Measurements from ENCODE around the gene RGPD8. TPM values are rescaled to one million over a fixed set of nuclear protein-coding genes. Genes with fewer than 3 reads are reported as not detected.

The RGPD8 gene
- polyA plus RNA-seq, 1 donor from 2014 or later, result 6.8 TPM

DNA sequence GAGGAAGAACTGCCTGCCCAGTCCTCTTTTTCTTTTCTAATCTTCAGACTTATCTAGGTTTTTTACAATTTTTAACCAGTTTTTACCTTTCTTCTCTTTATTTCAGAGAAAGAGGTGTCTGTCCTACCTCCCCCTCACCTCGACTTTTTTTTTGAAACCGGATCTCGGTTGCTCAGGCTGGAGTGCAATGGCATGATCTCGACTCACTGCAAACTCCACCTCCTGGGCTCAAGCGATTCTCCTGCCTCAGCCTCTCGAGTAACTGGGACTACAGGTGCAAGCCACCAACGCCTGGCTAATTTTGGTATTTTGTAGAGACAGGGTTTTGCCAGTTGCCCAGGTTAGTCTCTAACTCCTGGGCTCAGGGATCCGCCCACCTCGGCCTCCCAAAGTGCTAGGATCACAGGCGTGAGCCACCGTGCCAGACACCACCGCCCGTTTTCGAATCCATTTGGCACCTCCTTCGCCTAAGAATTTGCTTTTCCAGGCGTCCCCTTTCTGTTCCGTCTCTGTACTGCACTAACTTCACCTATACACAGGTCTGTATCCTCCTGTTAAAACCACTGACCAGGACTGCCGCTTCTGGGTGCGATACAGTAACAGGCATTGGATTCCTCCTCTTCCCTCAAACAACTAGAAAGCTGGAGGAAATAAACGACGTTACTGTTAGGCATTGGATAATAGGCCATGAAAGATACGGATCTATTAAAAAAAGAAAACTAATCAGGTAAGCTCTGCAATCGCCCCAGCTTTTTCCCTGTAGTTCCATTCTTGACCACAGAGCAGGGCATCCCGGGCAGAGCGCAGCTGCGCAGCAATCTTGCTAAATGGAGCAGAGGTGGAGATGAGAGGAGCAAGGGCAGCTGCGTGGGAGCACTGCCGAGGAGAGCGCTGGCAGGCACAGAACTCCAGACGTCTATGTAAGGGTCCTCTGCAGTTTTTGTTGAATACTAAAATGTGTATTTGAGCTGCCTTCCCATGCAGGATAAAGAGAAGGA lies 88.1 kb downstream of the RGPD8 start:
- no peaks in the 10 kb centered on the region for H3F3A ChIP-seq (ENCODE audit: insufficient read depth, low read length, poor library complexity, severe bottlenecking)
- no peaks in the 10 kb centered on the region for H3K27me3 ChIP-seq (ENCODE audit: insufficient read depth, low read depth, low read length)
- no peaks in the 10 kb centered on the region for H3K36me3 ChIP-seq (ENCODE audit: insufficient read depth, low read length)

DNA sequence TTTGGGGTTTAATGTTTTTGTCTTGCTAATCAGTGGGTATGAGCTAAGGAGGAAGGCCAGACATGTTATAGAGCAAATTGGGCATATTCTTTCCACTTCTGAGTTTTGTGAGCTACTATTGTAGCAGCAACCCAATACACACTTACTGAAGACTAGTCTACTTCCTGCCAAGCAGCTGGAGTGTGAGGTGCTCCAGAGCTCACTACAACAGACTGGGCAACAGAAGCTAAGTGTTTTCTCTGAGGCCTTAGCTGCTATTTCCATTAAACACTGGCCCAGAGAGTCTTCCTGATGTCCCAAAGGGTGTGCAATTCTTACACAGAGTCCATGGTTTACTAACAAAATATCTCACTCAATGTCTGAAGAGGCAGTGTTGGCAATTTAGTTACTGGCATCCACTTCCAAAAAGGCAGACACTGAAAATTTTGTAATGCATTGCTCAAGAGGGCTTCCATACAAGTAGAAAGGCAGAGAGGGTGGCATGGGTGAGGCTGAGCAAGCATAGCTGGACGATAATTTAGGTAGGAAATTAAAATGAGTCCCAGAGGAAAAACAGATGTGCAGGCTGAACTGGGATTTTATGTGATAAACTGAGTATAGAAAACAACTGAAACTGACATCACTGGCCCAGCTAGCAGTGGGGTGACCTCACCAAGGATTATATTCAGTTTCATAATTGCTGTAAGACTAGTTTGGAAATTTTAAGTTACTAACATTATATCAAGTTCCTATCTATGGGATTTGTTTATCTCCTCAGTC lies 89.4 kb downstream of the RGPD8 start:
- Histone ChIP-seq H3K27ac (ENCODE audit: low read length) (no peak overlapping the region), H3K27me3 (ENCODE audit: insufficient read depth, low read depth, low read length) (no peaks in the 10 kb centered on the region), H3K9me3 (ENCODE audit: low read length) (no peaks in the 10 kb centered on the region), H3K36me3 (ENCODE audit: insufficient read depth, low read length) (no peaks in the 10 kb centered on the region), H2AFZ (ENCODE audit: low read depth, low read length) (no peak overlapping the region), H3K9me2 (ENCODE audit: insufficient read depth, low read length) (no peaks in the 10 kb centered on the region), H3K79me2 (replicated peaks; ENCODE audit: insufficient read depth, low read length) (no peaks in the 10 kb centered on the region), H3K4me2 (ENCODE audit: low read length) (no peak overlapping the region), H3K4me3 (ENCODE audit: low read length) (no peak overlapping the region), H3K9ac (ENCODE audit: low read length) (no peak overlapping the region), H4K20me1 (ENCODE audit: insufficient read depth) (no peaks in the 10 kb centered on the region), H3F3A (ENCODE audit: insufficient read depth, low read length, poor library complexity, severe bottlenecking) (no peaks in the 10 kb centered on the region)
- TF ChIP-seq SMC3 (conservative IDR thresholded peaks at IDR 0.05; ENCODE audit: poor library complexity) (no peak), EP300 (conservative IDR thresholded peaks at IDR 0.05; ENCODE audit: poor library complexity, severe bottlenecking) (no peak), TAF1 (IDR thresholded peaks at IDR 0.05; ENCODE audit: low read depth) (no peak), RAD21 (conservative IDR thresholded peaks at IDR 0.05) (no peak), EZH2 (IDR thresholded peaks at IDR 0.05; ENCODE audit: borderline replicate concordance, insufficient read depth, low read length, poor library complexity, severe bottlenecking) (no peak), POLR2AphosphoS5 (IDR thresholded peaks at IDR 0.05) (no peak), MXI1 (conservative IDR thresholded peaks at IDR 0.05; ENCODE audit: poor library complexity, severe bottlenecking) (no peak)
- TF ChIP-seq, protein P1, sequence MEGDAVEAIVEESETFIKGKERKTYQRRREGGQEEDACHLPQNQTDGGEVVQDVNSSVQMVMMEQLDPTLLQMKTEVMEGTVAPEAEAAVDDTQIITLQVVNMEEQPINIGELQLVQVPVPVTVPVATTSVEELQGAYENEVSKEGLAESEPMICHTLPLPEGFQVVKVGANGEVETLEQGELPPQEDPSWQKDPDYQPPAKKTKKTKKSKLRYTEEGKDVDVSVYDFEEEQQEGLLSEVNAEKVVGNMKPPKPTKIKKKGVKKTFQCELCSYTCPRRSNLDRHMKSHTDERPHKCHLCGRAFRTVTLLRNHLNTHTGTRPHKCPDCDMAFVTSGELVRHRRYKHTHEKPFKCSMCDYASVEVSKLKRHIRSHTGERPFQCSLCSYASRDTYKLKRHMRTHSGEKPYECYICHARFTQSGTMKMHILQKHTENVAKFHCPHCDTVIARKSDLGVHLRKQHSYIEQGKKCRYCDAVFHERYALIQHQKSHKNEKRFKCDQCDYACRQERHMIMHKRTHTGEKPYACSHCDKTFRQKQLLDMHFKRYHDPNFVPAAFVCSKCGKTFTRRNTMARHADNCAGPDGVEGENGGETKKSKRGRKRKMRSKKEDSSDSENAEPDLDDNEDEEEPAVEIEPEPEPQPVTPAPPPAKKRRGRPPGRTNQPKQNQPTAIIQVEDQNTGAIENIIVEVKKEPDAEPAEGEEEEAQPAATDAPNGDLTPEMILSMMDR (IDR thresholded peaks at IDR 0.05; ENCODE audit: poor library complexity, severe bottlenecking), result no peak
- TF ChIP-seq, protein P2, sequence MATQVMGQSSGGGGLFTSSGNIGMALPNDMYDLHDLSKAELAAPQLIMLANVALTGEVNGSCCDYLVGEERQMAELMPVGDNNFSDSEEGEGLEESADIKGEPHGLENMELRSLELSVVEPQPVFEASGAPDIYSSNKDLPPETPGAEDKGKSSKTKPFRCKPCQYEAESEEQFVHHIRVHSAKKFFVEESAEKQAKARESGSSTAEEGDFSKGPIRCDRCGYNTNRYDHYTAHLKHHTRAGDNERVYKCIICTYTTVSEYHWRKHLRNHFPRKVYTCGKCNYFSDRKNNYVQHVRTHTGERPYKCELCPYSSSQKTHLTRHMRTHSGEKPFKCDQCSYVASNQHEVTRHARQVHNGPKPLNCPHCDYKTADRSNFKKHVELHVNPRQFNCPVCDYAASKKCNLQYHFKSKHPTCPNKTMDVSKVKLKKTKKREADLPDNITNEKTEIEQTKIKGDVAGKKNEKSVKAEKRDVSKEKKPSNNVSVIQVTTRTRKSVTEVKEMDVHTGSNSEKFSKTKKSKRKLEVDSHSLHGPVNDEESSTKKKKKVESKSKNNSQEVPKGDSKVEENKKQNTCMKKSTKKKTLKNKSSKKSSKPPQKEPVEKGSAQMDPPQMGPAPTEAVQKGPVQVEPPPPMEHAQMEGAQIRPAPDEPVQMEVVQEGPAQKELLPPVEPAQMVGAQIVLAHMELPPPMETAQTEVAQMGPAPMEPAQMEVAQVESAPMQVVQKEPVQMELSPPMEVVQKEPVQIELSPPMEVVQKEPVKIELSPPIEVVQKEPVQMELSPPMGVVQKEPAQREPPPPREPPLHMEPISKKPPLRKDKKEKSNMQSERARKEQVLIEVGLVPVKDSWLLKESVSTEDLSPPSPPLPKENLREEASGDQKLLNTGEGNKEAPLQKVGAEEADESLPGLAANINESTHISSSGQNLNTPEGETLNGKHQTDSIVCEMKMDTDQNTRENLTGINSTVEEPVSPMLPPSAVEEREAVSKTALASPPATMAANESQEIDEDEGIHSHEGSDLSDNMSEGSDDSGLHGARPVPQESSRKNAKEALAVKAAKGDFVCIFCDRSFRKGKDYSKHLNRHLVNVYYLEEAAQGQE (IDR thresholded peaks at IDR 0.05; ENCODE audit: borderline replicate concordance), result no peak

More for the DNA sequence above, 88.1 kb downstream of the RGPD8 start:
- Histone ChIP-seq H3K9me2 (ENCODE audit: insufficient read depth, low read length) (no peaks in the 10 kb centered on the region), H4K20me1 (ENCODE audit: insufficient read depth) (no peaks in the 10 kb centered on the region), H3K4me2 (ENCODE audit: low read length) (no peak overlapping the region), H2AFZ (ENCODE audit: low read depth, low read length) (no peak overlapping the region), H3K79me2 (replicated peaks; ENCODE audit: insufficient read depth, low read length) (no peaks in the 10 kb centered on the region), H3K9me3 (ENCODE audit: low read length) (no peaks in the 10 kb centered on the region), H3K9ac (ENCODE audit: low read length) (no peak overlapping the region), H3K4me3 (ENCODE audit: low read length) (no peak overlapping the region), H3K27ac (ENCODE audit: low read length) (no peak overlapping the region)
- TF ChIP-seq TAF1 (IDR thresholded peaks at IDR 0.05; ENCODE audit: low read depth) (no peak), EZH2 (IDR thresholded peaks at IDR 0.05; ENCODE audit: borderline replicate concordance, insufficient read depth, low read length, poor library complexity, severe bottlenecking) (no peak), RAD21 (conservative IDR thresholded peaks at IDR 0.05) (no peak), SMC3 (conservative IDR thresholded peaks at IDR 0.05; ENCODE audit: poor library complexity) (no peak), MXI1 (conservative IDR thresholded peaks at IDR 0.05; ENCODE audit: poor library complexity, severe bottlenecking) (no peak)

Measured in neural cell (in vitro differentiated cells).